Body of pancreas (tissue), 4 donors: ENCODE measurements around the gene CDA. TPM values are rescaled to one million over a fixed set of nuclear protein-coding genes. Genes with fewer than 3 reads are reported as not detected.

Experiments used
- ATAC-seq: fragments of 150-250 bp; one replicate; pipeline ENCODE4 v1.9.1; 2016
- DNase-seq, 4 donors: peaks; one replicate each; pipeline ENCODE4 v3.0.0-alpha.2; 2019
- H3K27ac ChIP-seq, 4 donors: fragments of 200-600 bp; sonication (generic); 1 replicate in 3 of 4; 2 replicates in 1 of 4; pipeline versions ENCODE4 v1.5.1 to v1.6.1; 2016 to 2019; ENCODE audit warnings: mild to moderate bottlenecking in 1 of 4, mixed read lengths in 1 of 4, moderate library complexity in 1 of 4
- H3K27me3 ChIP-seq, 2 donors: fragments of 200-600 bp; sonication (generic); one replicate each; pipeline ENCODE4 v1.6.0; 2016; ENCODE audit warnings: mild to moderate bottlenecking in 1 of 2
- H3K36me3 ChIP-seq, 2 donors: fragments of 200-600 bp; sonication (generic); replicated peaks in 1 of 2; 2 replicates each; pipeline ENCODE4 v1.5.1; 2016; ENCODE audit warnings: low read depth in 2 of 2; ENCODE audit not compliant: insufficient read depth in 1 of 2
- H3K4me1 ChIP-seq: fragments of 200-600 bp; sonication (generic); one replicate; pipeline ENCODE4 v1.6.0; 2016
- H3K4me3 ChIP-seq, 2 donors: fragments of 200-600 bp; sonication (generic); 1 replicate in 1 of 2; 2 replicates in 1 of 2; pipeline ENCODE4 v1.5.1; 2016 to 2019
- H3K9me3 ChIP-seq, 3 donors: fragments of 200-600 bp; sonication (generic); 1 replicate in 2 of 3; 2 replicates in 1 of 3; pipeline ENCODE4 v1.5.1; 2016
- POLR2A ChIP-seq, 3 donors: fragments of 450-650 bp; IDR thresholded peaks; one replicate each; pipeline ENCODE4 v1.6.1; 2016; ENCODE audit warnings: antibody characterized with exemption in 3 of 3, mild to moderate bottlenecking in 2 of 3
- WGBS, 2 donors: methylation state at CpG; one replicate each; pipeline ENCODE4 v1.1.5; 2017; 5-methylcytosine and 5-hydroxymethylcytosine counted together
- intact Hi-C: fragments of 100-400 bp; cut with DNase I; formaldehyde crosslinking; loops from one replicate; pipeline ENCODE4 v1.15.1; 2023
- total RNA-seq, 2 donors: library from RNA; depleted of rRNA; stranded (reverse); fragments of >200 nt; gene quantifications; one replicate each; pipeline ENCODE4 v1.1.0, GENCODE V29; 2016
- TF ChIP-seq, protein P1 (sequence below), 7 experiments: fragments of 450-650 bp in 4 of 7; fragments of 200-600 bp in 3 of 7; sonication (generic) in 3 of 7; IDR thresholded peaks; one replicate each; pipeline ENCODE4 v1.5.1; 2016 to 2019; ENCODE audit warnings: antibody characterized with exemption in 7 of 7

The CDA gene
- total RNA-seq, 2 donors from 2014 or later, result not detected

DNA sequence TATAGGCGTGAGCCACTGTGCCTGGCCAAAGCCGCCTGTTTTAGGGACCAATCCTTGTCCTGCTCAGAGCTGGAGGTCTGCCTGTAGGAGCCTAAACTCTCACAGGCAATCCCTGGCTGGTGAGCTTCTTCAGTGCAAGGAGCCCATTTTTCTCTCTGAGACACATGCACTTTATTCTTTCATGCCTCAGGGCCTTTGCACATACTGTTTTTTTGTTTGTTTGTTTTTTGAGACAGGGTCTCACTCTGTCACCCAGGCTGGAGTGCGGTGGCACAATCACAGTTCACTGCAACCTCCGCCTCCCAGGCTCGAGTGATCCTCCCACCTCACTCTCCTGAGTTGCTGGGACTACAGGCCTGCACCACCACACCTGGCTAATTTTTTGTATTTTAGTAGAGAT lies 22.8 kb downstream of the CDA start:
- Histone ChIP-seq H3K27ac (no peak overlapping the region), H3K4me3 (no peak overlapping the region), H3K27me3 (no peaks in the 10 kb centered on the region), H3K4me1 (no peaks in the 10 kb centered on the region), H3K9me3 (no peaks in the 10 kb centered on the region), H3K36me3 (no peaks in the 10 kb centered on the region)
- WGBS, 2 donors, result 85 to 86% methylated on average over 5 of the region's 5 CpGs
- intact Hi-C loops, result no loop called here
- TF ChIP-seq, protein P1, sequence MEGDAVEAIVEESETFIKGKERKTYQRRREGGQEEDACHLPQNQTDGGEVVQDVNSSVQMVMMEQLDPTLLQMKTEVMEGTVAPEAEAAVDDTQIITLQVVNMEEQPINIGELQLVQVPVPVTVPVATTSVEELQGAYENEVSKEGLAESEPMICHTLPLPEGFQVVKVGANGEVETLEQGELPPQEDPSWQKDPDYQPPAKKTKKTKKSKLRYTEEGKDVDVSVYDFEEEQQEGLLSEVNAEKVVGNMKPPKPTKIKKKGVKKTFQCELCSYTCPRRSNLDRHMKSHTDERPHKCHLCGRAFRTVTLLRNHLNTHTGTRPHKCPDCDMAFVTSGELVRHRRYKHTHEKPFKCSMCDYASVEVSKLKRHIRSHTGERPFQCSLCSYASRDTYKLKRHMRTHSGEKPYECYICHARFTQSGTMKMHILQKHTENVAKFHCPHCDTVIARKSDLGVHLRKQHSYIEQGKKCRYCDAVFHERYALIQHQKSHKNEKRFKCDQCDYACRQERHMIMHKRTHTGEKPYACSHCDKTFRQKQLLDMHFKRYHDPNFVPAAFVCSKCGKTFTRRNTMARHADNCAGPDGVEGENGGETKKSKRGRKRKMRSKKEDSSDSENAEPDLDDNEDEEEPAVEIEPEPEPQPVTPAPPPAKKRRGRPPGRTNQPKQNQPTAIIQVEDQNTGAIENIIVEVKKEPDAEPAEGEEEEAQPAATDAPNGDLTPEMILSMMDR (IDR thresholded peaks at IDR 0.05), result no peak
- no peak for TF ChIP-seq POLR2A (IDR thresholded peaks at IDR 0.05)
- ATAC-seq (no peak), DNase-seq (no peak)

DNA sequence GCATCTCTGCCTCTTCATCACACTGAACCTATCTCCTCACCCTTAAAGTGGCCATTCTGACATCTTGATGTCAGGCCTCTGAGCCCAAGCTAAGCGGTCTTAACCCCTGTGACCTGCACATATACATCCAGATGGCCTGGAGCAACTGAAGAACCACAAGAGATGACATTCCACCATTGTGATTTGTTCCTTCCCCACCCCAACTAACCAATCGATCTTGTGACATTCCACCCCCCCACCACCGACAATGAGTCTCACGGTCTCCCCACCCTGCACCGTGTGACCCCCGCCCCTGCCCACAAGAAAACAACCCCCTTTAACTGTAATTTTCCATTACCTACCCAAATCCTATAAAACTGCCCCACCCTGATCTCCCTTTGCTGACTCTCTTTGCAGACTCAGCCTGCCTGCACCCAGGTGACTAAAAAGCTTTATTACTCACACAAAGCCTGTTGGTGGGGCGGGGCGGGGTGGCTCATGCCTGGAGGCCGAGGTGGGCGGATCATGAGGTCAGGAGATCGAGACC lies 23.4 kb downstream of the CDA start:
- TF ChIP-seq, protein P1 (IDR thresholded peaks at IDR 0.05), result no peak
- Histone ChIP-seq H3K4me3 (no peak overlapping the region), H3K36me3 (no peaks in the 10 kb centered on the region), H3K27me3 (no peaks in the 10 kb centered on the region), H3K27ac (no peak overlapping the region), H3K4me1 (no peaks in the 10 kb centered on the region), H3K9me3 (no peaks in the 10 kb centered on the region)
- whole genome bisulfite sequencing, 2 donors, result 58 to 80% methylated on average over 8 to 11 of the region's 11 CpGs
- ATAC-seq, result no peak
- DNase-seq, result no peak
- intact Hi-C loops, result no loop called here

DNA sequence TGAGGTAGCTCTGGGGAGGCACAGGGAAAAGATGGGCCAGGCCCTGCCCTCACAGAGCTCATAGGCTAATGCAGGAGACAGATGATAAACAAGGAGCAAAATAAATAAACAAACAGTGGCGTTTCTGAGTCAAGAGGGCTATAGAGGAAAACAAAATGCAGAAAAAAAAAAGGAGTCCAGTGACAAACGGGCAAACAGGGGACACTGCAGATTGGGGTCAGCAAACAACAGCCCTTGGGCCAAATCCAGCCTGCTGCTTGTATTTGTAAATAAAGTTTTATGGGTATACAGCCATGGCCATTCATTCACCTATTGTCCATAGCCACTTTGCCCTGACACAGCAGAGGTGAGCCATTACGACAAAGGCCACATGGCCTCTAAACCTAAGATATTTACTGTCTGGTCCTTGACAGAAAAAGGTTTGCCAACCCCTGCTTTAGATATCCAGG lies 25.3 kb downstream of the CDA start:
- H3K4me3 ChIP-seq, result no peak overlapping the region
- no peak overlapping the region for H3K27ac ChIP-seq
- WGBS, 2 donors, result 62 to 72% methylated on average over 3 of the region's 3 CpGs
- H3K9me3 ChIP-seq, result no peaks in the 10 kb centered on the region
- DNase-seq, result no peak
- H3K36me3 ChIP-seq, result no peaks in the 10 kb centered on the region
- TF ChIP-seq, protein P1 (IDR thresholded peaks at IDR 0.05), result no peak
- intact Hi-C loops, result no loop called here
- no peaks in the 10 kb centered on the region for H3K4me1 ChIP-seq
- no peak for ATAC-seq
- no peaks in the 10 kb centered on the region for H3K27me3 ChIP-seq

DNA sequence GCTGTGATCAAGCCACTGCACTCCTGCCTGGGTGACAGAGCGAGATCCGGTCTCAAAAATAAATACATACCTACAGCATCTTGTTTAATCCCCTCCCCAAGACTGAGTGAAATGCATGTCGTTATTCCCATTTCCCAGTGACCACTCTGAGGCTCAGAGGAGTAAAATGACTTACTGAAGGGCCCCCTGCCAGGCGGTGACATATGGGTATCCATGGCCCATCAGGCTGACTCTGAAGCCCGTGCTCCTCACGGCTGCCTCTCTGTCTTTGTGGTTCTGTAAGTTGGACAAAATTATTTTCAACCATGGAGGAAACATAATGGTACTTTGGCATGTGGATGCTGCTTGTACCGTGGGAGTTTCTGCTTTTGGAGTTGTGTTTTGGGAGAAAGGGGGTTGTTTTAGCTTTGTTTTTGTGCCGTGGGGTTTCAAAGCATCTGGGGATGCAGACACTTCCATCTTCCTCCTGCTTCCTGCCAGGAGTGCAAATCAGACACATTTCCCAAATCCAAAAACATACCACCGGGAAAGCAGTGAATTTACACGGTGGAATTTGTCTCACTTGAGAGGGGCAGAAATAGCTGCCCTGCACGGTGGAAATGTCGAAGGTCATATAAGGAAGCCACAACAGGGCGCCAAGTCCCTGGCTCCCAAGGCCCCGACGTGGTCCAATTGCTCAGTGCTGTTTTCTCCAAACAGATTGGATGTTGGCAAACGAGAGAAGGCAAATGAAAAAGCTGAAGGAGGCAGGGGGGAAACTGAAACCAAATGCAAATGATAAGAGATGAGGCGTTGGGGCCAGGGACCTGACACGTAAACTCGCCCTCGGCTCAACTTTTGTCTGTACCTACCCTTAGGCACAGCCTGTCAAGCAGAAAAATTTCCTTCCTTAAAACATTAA lies 27.3 kb downstream of the CDA start:
- Histone ChIP-seq H3K4me3 (no peak overlapping the region), H3K9me3 (no peaks in the 10 kb centered on the region), H3K36me3 (no peaks in the 10 kb centered on the region), H3K27ac (no peak overlapping the region), H3K27me3 (no peaks in the 10 kb centered on the region), H3K4me1 (no peaks in the 10 kb centered on the region)
- no peak for DNase-seq
- intact Hi-C loops, result no loop called here
- no peak for TF ChIP-seq POLR2A (IDR thresholded peaks at IDR 0.05)
- TF ChIP-seq, protein P1 (IDR thresholded peaks at IDR 0.05), result no peak
- WGBS, 2 donors, result 43 to 45% methylated on average over 17 to 20 of the region's 20 CpGs
- ATAC-seq, result no peak
